RWPE2 (cell line): Measurements from ENCODE around the gene MATN4.
A peak's percentile ranks its signal among the peaks of the same experiment; 100 is the strongest.

ENCODE experiments used
- ATAC-seq: fragments of 200-7000 bp; cut with Tn5 transposase; 3 replicates; pipeline ENCODE4 v1.9.1; 2021; ENCODE audit warnings: low read depth
- DNase-seq: peaks from one replicate; pipeline ENCODE4 v3.0.0-alpha.2; 2020; ENCODE audit warnings: low spot score
- H3K27ac ChIP-seq: fragments of 450-650 bp; 2 replicates; pipeline ENCODE4 v1.5.1; 2017; ENCODE audit warnings: mild to moderate bottlenecking; ENCODE audit not compliant: poor library complexity, severe bottlenecking
- H3K27me3 ChIP-seq: fragments of 250-450 bp; sonication (Bioruptor Pico); 2 replicates; pipeline ENCODE4 v1.5.1; 2021; ENCODE audit warnings: mild to moderate bottlenecking, moderate library complexity; ENCODE audit not compliant: insufficient read depth, poor library complexity, severe bottlenecking
- H3K36me3 ChIP-seq: fragments of 250-450 bp; sonication (Bioruptor Pico); 2 replicates; pipeline ENCODE4 v1.5.1; 2020; ENCODE audit warnings: low read depth, mild to moderate bottlenecking, moderate library complexity
- H3K4me1 ChIP-seq: fragments of 250-450 bp; sonication (Bioruptor Pico); 2 replicates; pipeline ENCODE4 v1.5.1; 2021; ENCODE audit warnings: mild to moderate bottlenecking, moderate library complexity; ENCODE audit not compliant: insufficient read depth, poor library complexity, severe bottlenecking
- H3K4me3 ChIP-seq: fragments of 250-450 bp; sonication (Bioruptor Pico); 2 replicates; pipeline ENCODE4 v1.5.1; 2021; ENCODE audit warnings: mild to moderate bottlenecking, moderate library complexity; ENCODE audit not compliant: severe bottlenecking
- H3K9me3 ChIP-seq: fragments of 250-450 bp; sonication (Bioruptor Pico); 2 replicates; pipeline ENCODE4 v1.5.1; 2021; ENCODE audit warnings: mild to moderate bottlenecking, moderate library complexity; ENCODE audit not compliant: severe bottlenecking
- TF ChIP-seq, protein P1 (sequence below): fragments of 450-650 bp; IDR thresholded peaks from one replicate; pipeline ENCODE4 v1.5.1; 2017; ENCODE audit warnings: mild to moderate bottlenecking, moderate library complexity; ENCODE audit not compliant: poor library complexity, severe bottlenecking

Gene MATN4

DNA sequence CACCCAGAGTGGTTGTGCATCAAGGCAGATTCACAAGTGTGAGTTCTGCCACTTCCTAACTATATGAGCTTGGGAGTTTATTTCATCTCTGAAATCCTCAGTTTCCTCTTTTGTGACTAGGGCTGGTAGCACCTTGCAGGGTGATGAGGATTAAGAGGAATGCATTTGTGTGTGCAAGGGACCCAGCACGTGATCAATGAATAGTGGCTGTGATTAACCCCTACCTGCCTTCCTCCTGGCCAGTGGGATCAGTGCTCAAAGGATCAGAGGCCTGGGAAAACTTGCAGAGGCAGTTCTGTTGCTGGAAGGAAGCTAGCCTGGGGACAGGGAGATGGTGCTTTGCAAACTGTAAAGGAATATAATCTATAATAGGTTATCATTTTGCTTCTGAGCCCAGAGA lies 32.9 kb upstream of the MATN4 start:
- Histone ChIP-seq H3K27me3 (no peaks in the 10 kb centered on the region), H3K36me3 (peaks cover 91% of the 10 kb centered on the region), H3K4me3 (no peak overlapping the region), H3K9me3 (no peaks in the 10 kb centered on the region), H3K27ac (peak overlapping the region; percentile 99), H3K4me1 (peaks cover 98% of the 10 kb centered on the region)
- TF ChIP-seq, protein P1, sequence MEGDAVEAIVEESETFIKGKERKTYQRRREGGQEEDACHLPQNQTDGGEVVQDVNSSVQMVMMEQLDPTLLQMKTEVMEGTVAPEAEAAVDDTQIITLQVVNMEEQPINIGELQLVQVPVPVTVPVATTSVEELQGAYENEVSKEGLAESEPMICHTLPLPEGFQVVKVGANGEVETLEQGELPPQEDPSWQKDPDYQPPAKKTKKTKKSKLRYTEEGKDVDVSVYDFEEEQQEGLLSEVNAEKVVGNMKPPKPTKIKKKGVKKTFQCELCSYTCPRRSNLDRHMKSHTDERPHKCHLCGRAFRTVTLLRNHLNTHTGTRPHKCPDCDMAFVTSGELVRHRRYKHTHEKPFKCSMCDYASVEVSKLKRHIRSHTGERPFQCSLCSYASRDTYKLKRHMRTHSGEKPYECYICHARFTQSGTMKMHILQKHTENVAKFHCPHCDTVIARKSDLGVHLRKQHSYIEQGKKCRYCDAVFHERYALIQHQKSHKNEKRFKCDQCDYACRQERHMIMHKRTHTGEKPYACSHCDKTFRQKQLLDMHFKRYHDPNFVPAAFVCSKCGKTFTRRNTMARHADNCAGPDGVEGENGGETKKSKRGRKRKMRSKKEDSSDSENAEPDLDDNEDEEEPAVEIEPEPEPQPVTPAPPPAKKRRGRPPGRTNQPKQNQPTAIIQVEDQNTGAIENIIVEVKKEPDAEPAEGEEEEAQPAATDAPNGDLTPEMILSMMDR = no peak
- DNase-seq (no peak), ATAC-seq (no peak)

DNA sequence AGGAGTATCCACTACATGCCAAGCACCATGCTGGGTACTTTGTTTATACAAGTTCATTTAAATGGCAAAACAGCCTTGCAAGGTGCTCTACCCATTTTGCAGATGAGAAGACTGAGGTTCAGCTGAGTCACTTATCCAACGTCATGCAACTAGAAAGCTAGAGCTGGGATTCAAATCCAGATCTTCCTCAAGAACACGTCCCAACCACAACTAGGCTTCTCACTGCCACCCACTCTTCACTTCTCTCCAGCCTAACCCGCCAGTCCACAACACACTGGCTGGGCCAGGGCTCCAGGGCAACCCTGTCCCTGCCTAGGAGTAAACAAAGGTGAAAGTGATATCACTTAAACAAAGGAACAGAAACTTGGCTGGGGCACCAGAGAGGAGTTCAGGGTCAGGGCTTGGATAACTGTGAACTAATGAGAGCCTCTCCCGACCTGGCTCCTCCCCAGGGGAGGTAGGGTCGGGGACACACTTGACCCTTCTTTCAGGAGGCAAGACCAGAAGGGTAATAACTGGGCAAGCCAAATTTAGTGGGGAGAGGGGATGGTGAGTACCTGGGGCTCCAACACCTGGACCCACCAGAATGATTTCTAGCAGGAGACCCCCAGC lies 32.2 kb upstream of the MATN4 start:
- Histone ChIP-seq H3K4me3 (no peak overlapping the region), H3K36me3 (peaks cover 91% of the 10 kb centered on the region), H3K27me3 (no peaks in the 10 kb centered on the region), H3K27ac (peak overlapping the region; percentile 99), H3K9me3 (no peaks in the 10 kb centered on the region), H3K4me1 (peaks cover 94% of the 10 kb centered on the region)
- TF ChIP-seq, protein P1 = no peak
- no peak for DNase-seq
- ATAC-seq = no peak

DNA sequence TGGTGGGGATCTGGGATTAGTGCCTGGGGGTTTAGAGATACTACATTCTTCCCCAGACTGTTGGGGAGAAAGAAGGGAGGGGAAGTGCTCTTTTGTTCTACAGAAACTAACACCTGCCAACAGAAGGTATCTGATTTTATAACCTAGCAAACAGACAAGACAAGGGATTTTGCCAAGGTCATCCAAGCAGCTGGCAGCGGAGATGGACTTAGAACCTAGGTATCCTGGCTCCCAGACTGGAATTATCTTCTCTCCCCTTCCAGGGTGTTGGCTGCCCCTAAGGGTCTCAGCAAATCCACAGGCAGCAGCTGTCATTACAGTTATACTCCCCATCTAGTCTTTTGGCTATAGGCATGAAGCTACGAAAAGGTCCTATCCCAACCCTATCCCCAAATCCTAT lies 31.7 kb upstream of the MATN4 start:
- ATAC-seq (no peak), DNase-seq (no peak)
- Histone ChIP-seq H3K4me1 (peaks cover 88% of the 10 kb centered on the region), H3K9me3 (no peaks in the 10 kb centered on the region), H3K27ac (peak overlapping the region; percentile 99), H3K36me3 (peaks cover 91% of the 10 kb centered on the region), H3K4me3 (no peak overlapping the region), H3K27me3 (no peaks in the 10 kb centered on the region)
- TF ChIP-seq, protein P1 = no peak

DNA sequence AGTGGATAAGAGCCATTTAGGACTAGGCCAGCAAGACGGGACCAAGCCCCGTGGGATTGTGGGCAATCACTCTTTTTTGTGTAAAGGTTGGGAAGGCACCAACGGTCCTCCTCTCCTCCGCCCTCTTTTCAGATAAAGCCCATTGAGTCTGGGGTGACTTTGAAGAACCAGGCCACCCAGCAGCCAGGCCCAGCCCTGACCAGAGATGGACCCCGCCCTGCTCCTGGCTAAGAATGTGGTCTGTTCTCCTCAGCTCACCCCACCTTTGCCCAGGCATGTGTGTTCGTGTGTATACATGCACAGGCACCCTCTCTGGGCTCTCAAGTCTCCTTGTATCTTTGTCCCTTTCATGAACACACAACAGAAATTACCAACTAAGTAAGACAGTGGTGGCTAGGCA lies 31.0 kb upstream of the MATN4 start:
- Histone ChIP-seq H3K4me1 (peaks cover 81% of the 10 kb centered on the region), H3K27ac (peak overlapping the region; percentile 99), H3K9me3 (no peaks in the 10 kb centered on the region), H3K36me3 (peaks cover 91% of the 10 kb centered on the region), H3K27me3 (no peaks in the 10 kb centered on the region), H3K4me3 (no peak overlapping the region)
- DNase-seq = peak; percentile 97
- TF ChIP-seq, protein P1 = no peak
- ATAC-seq = peak; percentile 9; the same call in 2 of the 3 replicates
